ENCODE data around the gene SPAG5. TPM values are rescaled to one million over a fixed set of nuclear protein-coding genes. Genes with fewer than 3 reads are reported as not detected.
"Not testable (repeated sequence)": the region's sequence is repeated elsewhere in the genome, so short reads cannot be mapped to it uniquely, and the experiment has no call there.

SPAG5 gene
- total and polyA plus RNA-seq, 9 donors, result 16.1 to 42.0 (median 30.9) TPM

- Histone ChIP-seq H3K36me3 (ENCODE audit: control insufficient read depth, insufficient read depth, low read length) (peaks cover 69% of the 10 kb centered on the region), H3K4me3 (ENCODE audit: low read length) (no peak overlapping the region), H3K4me1 (ENCODE audit: control insufficient read depth, insufficient read depth, low read length) (peaks cover 10% of the 10 kb centered on the region), H3K27ac (ENCODE audit: low read length) (no peak overlapping the region), H3K27me3 (ENCODE audit: control insufficient read depth, insufficient read depth, low read length) (no peaks in the 10 kb centered on the region), H3K9me3 (replicated peaks; ENCODE audit: control insufficient read depth, low read depth, low read length) (no peaks in the 10 kb centered on the region)
- no CpG with 5 or more reads among the region's 3 CpGs for WGBS (ENCODE audit: insufficient coverage)
- DNase-seq, result no peak
These were observed 17.9 kb downstream of the SPAG5 start for GRCh38 chr17:28580959-28581358.

GRCh38 chr17:28579526-28579925 lies 19.3 kb downstream of the SPAG5 start:
- WGBS (ENCODE audit: insufficient coverage), result 100% methylated on average over 1 of the region's 4 CpGs
- peaks cover 54% of the 10 kb centered on the region for H3K36me3 ChIP-seq (ENCODE audit: control insufficient read depth, insufficient read depth, low read length)
- no peaks in the 10 kb centered on the region for H3K27me3 ChIP-seq (ENCODE audit: control insufficient read depth, insufficient read depth, low read length)
- no peak overlapping the region for H3K27ac ChIP-seq (ENCODE audit: low read length)
- DNase-seq, result no peak
- H3K4me3 ChIP-seq (ENCODE audit: low read length), result no peak overlapping the region
- peaks cover 10% of the 10 kb centered on the region for H3K4me1 ChIP-seq (ENCODE audit: control insufficient read depth, insufficient read depth, low read length)
- H3K9me3 ChIP-seq (replicated peaks; ENCODE audit: control insufficient read depth, low read depth, low read length), result no peaks in the 10 kb centered on the region

- no peak overlapping the region for H3K4me3 ChIP-seq (ENCODE audit: low read length)
- peaks cover 44% of the 10 kb centered on the region for H3K36me3 ChIP-seq (ENCODE audit: control insufficient read depth, insufficient read depth, low read length)
- H3K9me3 ChIP-seq (replicated peaks; ENCODE audit: control insufficient read depth, low read depth, low read length), result no peaks in the 10 kb centered on the region
- H3K4me1 ChIP-seq (ENCODE audit: control insufficient read depth, insufficient read depth, low read length), result peaks cover 6% of the 10 kb centered on the region
- H3K27me3 ChIP-seq (ENCODE audit: control insufficient read depth, insufficient read depth, low read length), result no peaks in the 10 kb centered on the region
- DNase-seq, result no peak
- 94% methylated on average over 3 of the region's 8 CpGs for WGBS (ENCODE audit: insufficient coverage)
- no peak overlapping the region for H3K27ac ChIP-seq (ENCODE audit: low read length)
These were observed 20.3 kb downstream of the SPAG5 start for GRCh38 chr17:28578246-28579195.

- Histone ChIP-seq H3K4me1 (ENCODE audit: control insufficient read depth, insufficient read depth, low read length) (peaks cover 8% of the 10 kb centered on the region), H3K27ac (ENCODE audit: low read length) (no peak overlapping the region), H3K27me3 (ENCODE audit: control insufficient read depth, insufficient read depth, low read length) (no peaks in the 10 kb centered on the region), H3K4me3 (ENCODE audit: low read length) (no peak overlapping the region), H3K9me3 (replicated peaks; ENCODE audit: control insufficient read depth, low read depth, low read length) (no peaks in the 10 kb centered on the region), H3K36me3 (ENCODE audit: control insufficient read depth, insufficient read depth, low read length) (peaks cover 34% of the 10 kb centered on the region)
- no CpG with 5 or more reads among the region's 3 CpGs for whole genome bisulfite sequencing (ENCODE audit: insufficient coverage)
- no peak for DNase-seq
These were observed 21.4 kb downstream of the SPAG5 start for GRCh38 chr17:28577466-28577824.

- Histone ChIP-seq H3K4me3 (ENCODE audit: low read length) (no peak within 1 kb of the TSS), H3K36me3 (ENCODE audit: control insufficient read depth, insufficient read depth, low read length) (peaks cover 32% of the 10 kb centered on the region), H3K4me1 (ENCODE audit: control insufficient read depth, insufficient read depth, low read length) (peaks cover 13% of the 10 kb centered on the region), H3K27ac (ENCODE audit: low read length) (no peak within 1 kb of the TSS), H3K9me3 (replicated peaks; ENCODE audit: control insufficient read depth, low read depth, low read length) (no peaks in the 10 kb centered on the region), H3K27me3 (ENCODE audit: control insufficient read depth, insufficient read depth, low read length) (no peaks in the 10 kb centered on the region)
- WGBS (ENCODE audit: insufficient coverage), result 15% methylated on average over 9 of the region's 26 CpGs
- DNase-seq, result peak; percentile 91
These were observed 21.9 kb downstream of the SPAG5 start, which contains the start of gene ALDOC for GRCh38 chr17:28576758-28577465. Gene ALDOC, minus strand, starts transcription at chr17:28576895. Its CDS starts 1,363 bp downstream, at chr17:28575532.

GRCh38 chr17:28576016-28576415 lies 22.8 kb downstream of the SPAG5 start:
- H3K27ac ChIP-seq (ENCODE audit: low read length); DNase-seq; H3K9me3 ChIP-seq (replicated peaks; ENCODE audit: control insufficient read depth, low read depth, low read length); H3K4me3 ChIP-seq (ENCODE audit: low read length); H3K27me3 ChIP-seq (ENCODE audit: control insufficient read depth, insufficient read depth, low read length): not testable (repeated sequence)
- Histone ChIP-seq H3K4me1 (ENCODE audit: control insufficient read depth, insufficient read depth, low read length) (peaks cover 15% of the 10 kb centered on the region), H3K36me3 (ENCODE audit: control insufficient read depth, insufficient read depth, low read length) (peaks cover 31% of the 10 kb centered on the region)
- no CpG with 5 or more reads among the region's 3 CpGs for WGBS (ENCODE audit: insufficient coverage)

GRCh38 chr17:28575126-28575795 lies 23.6 kb downstream of the SPAG5 start:
- H3K4me3 ChIP-seq (ENCODE audit: low read length), result no peak overlapping the region
- WGBS (ENCODE audit: insufficient coverage), result 94% methylated on average over 14 of the region's 14 CpGs
- no peak for DNase-seq
- no peak overlapping the region for H3K27ac ChIP-seq (ENCODE audit: low read length)
- H3K4me1 ChIP-seq (ENCODE audit: control insufficient read depth, insufficient read depth, low read length), result peaks cover 17% of the 10 kb centered on the region
- H3K36me3 ChIP-seq (ENCODE audit: control insufficient read depth, insufficient read depth, low read length), result peaks cover 25% of the 10 kb centered on the region
- no peaks in the 10 kb centered on the region for H3K9me3 ChIP-seq (replicated peaks; ENCODE audit: control insufficient read depth, low read depth, low read length)
- H3K27me3 ChIP-seq (ENCODE audit: control insufficient read depth, insufficient read depth, low read length), result no peaks in the 10 kb centered on the region

GRCh38 chr17:28574526-28574925 lies 24.3 kb downstream of the SPAG5 start:
- Histone ChIP-seq H3K4me3 (ENCODE audit: low read length) (no peak overlapping the region), H3K27ac (ENCODE audit: low read length) (no peak overlapping the region), H3K9me3 (replicated peaks; ENCODE audit: control insufficient read depth, low read depth, low read length) (no peaks in the 10 kb centered on the region), H3K27me3 (ENCODE audit: control insufficient read depth, insufficient read depth, low read length) (no peaks in the 10 kb centered on the region), H3K36me3 (ENCODE audit: control insufficient read depth, insufficient read depth, low read length) (peaks cover 19% of the 10 kb centered on the region), H3K4me1 (ENCODE audit: control insufficient read depth, insufficient read depth, low read length) (peaks cover 19% of the 10 kb centered on the region)
- WGBS (ENCODE audit: insufficient coverage), result 90% methylated on average over 6 of the region's 7 CpGs
- no peak for DNase-seq

- Histone ChIP-seq H3K4me3 (ENCODE audit: low read length) (no peak overlapping the region), H3K9me3 (replicated peaks; ENCODE audit: control insufficient read depth, low read depth, low read length) (no peaks in the 10 kb centered on the region), H3K27me3 (ENCODE audit: control insufficient read depth, insufficient read depth, low read length) (no peaks in the 10 kb centered on the region), H3K36me3 (ENCODE audit: control insufficient read depth, insufficient read depth, low read length) (peaks cover 15% of the 10 kb centered on the region), H3K4me1 (ENCODE audit: control insufficient read depth, insufficient read depth, low read length) (peaks cover 19% of the 10 kb centered on the region), H3K27ac (ENCODE audit: low read length) (no peak overlapping the region)
- no peak for DNase-seq
- WGBS (ENCODE audit: insufficient coverage), result 92% methylated on average over 6 of the region's 6 CpGs
These were observed 24.8 kb downstream of the SPAG5 start for GRCh38 chr17:28573966-28574480.

- no peak overlapping the region for H3K27ac ChIP-seq (ENCODE audit: low read length)
- no peak overlapping the region for H3K4me3 ChIP-seq (ENCODE audit: low read length)
- peaks cover 19% of the 10 kb centered on the region for H3K4me1 ChIP-seq (ENCODE audit: control insufficient read depth, insufficient read depth, low read length)
- no peaks in the 10 kb centered on the region for H3K9me3 ChIP-seq (replicated peaks; ENCODE audit: control insufficient read depth, low read depth, low read length)
- H3K27me3 ChIP-seq (ENCODE audit: control insufficient read depth, insufficient read depth, low read length), result no peaks in the 10 kb centered on the region
- H3K36me3 ChIP-seq (ENCODE audit: control insufficient read depth, insufficient read depth, low read length), result peaks cover 10% of the 10 kb centered on the region
- DNase-seq, result no peak
- 96% methylated on average over 9 of the region's 9 CpGs for WGBS (ENCODE audit: insufficient coverage)
These were observed 25.3 kb downstream of the SPAG5 start for GRCh38 chr17:28573521-28573920.

Measured in muscle of leg (tissue), 11 donors.